HT-29 (cell line): Measurements from ENCODE around the gene KRTAP10-5. TPM values are rescaled to one million over a fixed set of nuclear protein-coding genes. Genes with fewer than 3 reads are reported as not detected.

Experiments
- DNase-seq: peaks from one replicate; pipeline ENCODE4 v3.0.0-alpha.2; 2015; ENCODE audit warnings: low spot score
- total RNA-seq: library from RNA; depleted of rRNA; stranded (reverse); fragments of >200 nt; shearing (Covaris generic); gene quantifications from 2 replicates; pipeline ENCODE4 v1.2.3, GENCODE V29; 2014; rRNA removed

KRTAP10-5 gene
- total RNA-seq, 1 experiment from 2014 or later: not detected

DNA sequence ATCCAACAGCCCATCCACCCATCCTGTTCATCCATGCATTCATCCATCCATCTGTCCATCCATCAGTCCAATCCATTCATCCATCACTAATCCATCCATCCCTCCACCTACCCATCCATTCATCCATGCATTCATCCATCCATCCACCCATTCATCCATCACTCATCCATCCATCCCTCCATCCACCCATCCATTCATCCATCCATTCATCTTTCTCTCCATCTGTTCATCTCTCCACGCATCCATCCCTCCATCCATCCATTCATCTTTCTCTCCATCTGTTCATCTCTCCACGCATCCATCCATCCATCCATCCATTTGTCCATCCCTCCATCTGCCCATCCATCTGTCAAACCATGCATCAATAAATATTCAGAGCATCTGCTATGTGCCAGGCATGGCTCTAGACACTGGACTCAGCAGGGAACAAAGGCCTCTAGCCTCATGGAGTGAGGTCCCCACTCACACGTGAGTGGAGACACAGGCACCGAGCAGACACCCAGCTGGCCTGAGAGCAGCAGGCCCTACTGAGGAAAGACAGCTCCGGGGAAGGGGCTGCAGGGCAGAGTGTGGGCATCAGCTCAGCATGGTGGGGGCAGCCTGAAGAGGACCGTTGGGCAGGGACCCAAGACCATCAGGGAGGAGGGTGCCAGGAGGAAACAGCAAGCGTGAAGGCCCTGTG is 50.0 kb downstream of the KRTAP10-5 start:
- no peak for DNase-seq

DNA sequence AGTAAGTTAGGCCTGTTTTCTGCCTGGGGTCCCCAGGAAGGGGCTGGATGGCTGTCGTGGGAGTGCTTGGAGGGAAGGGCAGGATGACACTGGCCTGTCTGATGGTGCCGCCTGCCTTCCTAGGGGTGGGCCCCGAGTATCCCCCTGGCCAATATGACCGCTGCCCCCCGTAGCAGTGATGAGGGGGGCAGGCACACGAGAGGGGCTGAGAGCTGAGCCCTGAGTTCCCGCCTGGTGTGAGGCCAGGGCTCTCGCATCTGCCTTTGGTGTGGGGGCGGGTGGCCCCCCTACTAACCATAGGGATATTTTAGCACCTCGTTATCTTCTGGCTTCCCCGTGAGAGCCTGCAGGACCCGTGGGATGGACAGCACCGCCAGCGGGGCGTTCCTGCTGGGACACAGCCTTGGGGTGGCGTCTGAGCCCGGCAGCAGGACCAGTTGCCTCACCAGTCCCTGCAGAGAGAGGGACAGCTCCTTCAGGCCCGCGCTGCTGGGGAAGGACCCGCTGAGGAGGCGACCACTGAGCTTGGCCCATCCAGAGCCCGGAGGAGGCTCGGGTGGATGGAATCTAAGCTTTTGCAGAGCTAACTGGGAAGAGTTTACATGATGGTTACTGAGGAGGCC is 50.8 kb downstream of the KRTAP10-5 start:
- DNase-seq: no peak

Other genes with a start within 250 kb of the KRTAP10-5 start
- 21.7 and 21.8 TPM in 2 replicates for gene CFAP410, start 241.2 kb downstream of the KRTAP10-5 start, total RNA-seq
- gene TRPM2, start 227.0 kb downstream of the KRTAP10-5 start, total RNA-seq: 0.60 TPM in 1 of 2 replicates, not detected in the other
- 0.08 and 0.10 TPM in 2 replicates for gene LRRC3, start 125.1 kb downstream of the KRTAP10-5 start, total RNA-seq
- not detected in 2 replicates for gene KRTAP10-1, start 40.4 kb downstream of the KRTAP10-5 start, total RNA-seq
- not detected in 2 replicates for gene KRTAP10-2, start 29.1 kb downstream of the KRTAP10-5 start, total RNA-seq
- not detected in 2 replicates for gene KRTAP10-3, start 21.8 kb downstream of the KRTAP10-5 start, total RNA-seq
- not detected in 2 replicates for gene KRTAP10-4, start 6.9 kb downstream of the KRTAP10-5 start, total RNA-seq
- gene KRTAP10-6, start 11.9 kb upstream of the KRTAP10-5 start, total RNA-seq: not detected in 2 replicates
- not detected in 2 replicates for gene KRTAP10-7, start 20.0 kb upstream of the KRTAP10-5 start, total RNA-seq
- gene KRTAP10-8, start 31.5 kb upstream of the KRTAP10-5 start, total RNA-seq: not detected in 2 replicates
- gene KRTAP10-9, start 46.5 kb upstream of the KRTAP10-5 start, total RNA-seq: not detected in 2 replicates
- not detected in 2 replicates for gene KRTAP10-10, start 56.8 kb upstream of the KRTAP10-5 start, total RNA-seq
- gene KRTAP10-11, start 65.8 kb upstream of the KRTAP10-5 start, total RNA-seq: not detected in 2 replicates
- not detected in 2 replicates for gene KRTAP12-4, start 74.1 kb upstream of the KRTAP10-5 start, total RNA-seq
- gene KRTAP12-3, start 77.3 kb upstream of the KRTAP10-5 start, total RNA-seq: not detected in 2 replicates
- not detected in 2 replicates for gene KRTAP12-2, start 86.3 kb upstream of the KRTAP10-5 start, total RNA-seq
- gene KRTAP12-1, start 101.6 kb upstream of the KRTAP10-5 start, total RNA-seq: not detected in 2 replicates
- not detected in 2 replicates for gene KRTAP10-12, start 116.6 kb upstream of the KRTAP10-5 start, total RNA-seq
- gene TSPEAR, start 131.0 kb upstream of the KRTAP10-5 start, total RNA-seq: not detected in 2 replicates
- gene UBE2G2, start 221.2 kb upstream of the KRTAP10-5 start, total RNA-seq: 63.7 and 64.5 TPM in 2 replicates
- 90.3 and 98.8 TPM in 2 replicates for gene SUMO3, start 237.5 kb upstream of the KRTAP10-5 start, total RNA-seq